Fibroblast of villous mesenchyme (primary cell): ENCODE measurements around the gene MAP2K1. TPM values are rescaled to one million over a fixed set of nuclear protein-coding genes. Genes with fewer than 3 reads are reported as not detected.

ENCODE experiments used
- DNase-seq: peaks from one replicate; pipeline ENCODE4 v3.0.0-alpha.2; 2010; ENCODE audit warnings: low read depth
- H3K4me3 ChIP-seq: 2 replicates; pipeline ENCODE4 v1.5.1; 2011; ENCODE audit warnings: low read depth, mild to moderate bottlenecking, low read length
- total RNA-seq: library from RNA; depleted of rRNA; stranded (reverse); fragments of >200 nt; gene quantifications from 2 replicates; pipeline ENCODE4 v1.2.3, GENCODE V29; 2012
- TF ChIP-seq, protein P1 (sequence below): IDR thresholded peaks from 2 replicates; pipeline ENCODE4 v1.5.1; 2012; ENCODE audit warnings: low read depth, mild to moderate bottlenecking, low read length; ENCODE audit not compliant: insufficient read depth

Gene MAP2K1
- total RNA-seq, 1 donor: 26.3 TPM

DNA sequence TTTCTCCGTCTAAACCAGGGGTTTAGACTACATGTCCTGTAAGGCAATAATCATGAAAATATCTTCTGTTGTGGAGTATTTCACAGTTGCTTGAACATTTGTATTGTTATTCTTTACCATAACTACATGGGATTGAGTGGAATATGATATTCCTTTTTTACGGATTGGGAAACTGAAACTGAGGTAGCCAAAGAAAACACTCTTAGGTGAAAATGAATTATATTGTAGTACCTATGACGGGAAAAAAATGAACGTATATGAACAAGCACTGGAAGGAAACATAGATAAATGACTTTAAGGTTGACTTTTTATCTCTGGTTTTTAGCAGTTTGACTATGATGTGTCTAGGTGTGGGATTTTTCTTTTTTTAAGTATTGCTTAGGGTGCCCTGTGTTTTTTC lies 35.6 kb downstream of the MAP2K1 start:
- TF ChIP-seq, protein P1, sequence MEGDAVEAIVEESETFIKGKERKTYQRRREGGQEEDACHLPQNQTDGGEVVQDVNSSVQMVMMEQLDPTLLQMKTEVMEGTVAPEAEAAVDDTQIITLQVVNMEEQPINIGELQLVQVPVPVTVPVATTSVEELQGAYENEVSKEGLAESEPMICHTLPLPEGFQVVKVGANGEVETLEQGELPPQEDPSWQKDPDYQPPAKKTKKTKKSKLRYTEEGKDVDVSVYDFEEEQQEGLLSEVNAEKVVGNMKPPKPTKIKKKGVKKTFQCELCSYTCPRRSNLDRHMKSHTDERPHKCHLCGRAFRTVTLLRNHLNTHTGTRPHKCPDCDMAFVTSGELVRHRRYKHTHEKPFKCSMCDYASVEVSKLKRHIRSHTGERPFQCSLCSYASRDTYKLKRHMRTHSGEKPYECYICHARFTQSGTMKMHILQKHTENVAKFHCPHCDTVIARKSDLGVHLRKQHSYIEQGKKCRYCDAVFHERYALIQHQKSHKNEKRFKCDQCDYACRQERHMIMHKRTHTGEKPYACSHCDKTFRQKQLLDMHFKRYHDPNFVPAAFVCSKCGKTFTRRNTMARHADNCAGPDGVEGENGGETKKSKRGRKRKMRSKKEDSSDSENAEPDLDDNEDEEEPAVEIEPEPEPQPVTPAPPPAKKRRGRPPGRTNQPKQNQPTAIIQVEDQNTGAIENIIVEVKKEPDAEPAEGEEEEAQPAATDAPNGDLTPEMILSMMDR: no peak
- no peak for DNase-seq
- no peak overlapping the region for H3K4me3 ChIP-seq

DNA sequence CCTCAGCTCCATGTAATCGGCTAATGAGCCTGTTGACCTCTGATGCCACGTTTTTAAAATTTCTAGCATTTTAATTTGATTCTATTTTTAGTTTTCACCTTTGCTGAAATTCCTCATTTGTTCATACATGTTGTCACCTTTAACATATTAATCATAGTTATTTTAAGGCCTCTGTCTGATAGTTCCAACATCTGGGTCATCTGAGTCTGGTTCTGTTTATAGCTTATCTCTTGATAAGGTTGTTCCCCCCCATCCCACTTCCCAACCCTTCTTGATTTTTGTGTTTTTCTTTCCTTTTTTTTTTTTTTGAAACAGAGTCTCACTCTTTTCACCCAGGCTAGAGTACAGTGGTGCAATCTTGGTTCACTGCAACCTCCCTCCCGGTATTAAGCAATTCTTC lies 36.4 kb downstream of the MAP2K1 start:
- no peak for DNase-seq
- TF ChIP-seq, protein P1: no peak
- no peak overlapping the region for H3K4me3 ChIP-seq

DNA sequence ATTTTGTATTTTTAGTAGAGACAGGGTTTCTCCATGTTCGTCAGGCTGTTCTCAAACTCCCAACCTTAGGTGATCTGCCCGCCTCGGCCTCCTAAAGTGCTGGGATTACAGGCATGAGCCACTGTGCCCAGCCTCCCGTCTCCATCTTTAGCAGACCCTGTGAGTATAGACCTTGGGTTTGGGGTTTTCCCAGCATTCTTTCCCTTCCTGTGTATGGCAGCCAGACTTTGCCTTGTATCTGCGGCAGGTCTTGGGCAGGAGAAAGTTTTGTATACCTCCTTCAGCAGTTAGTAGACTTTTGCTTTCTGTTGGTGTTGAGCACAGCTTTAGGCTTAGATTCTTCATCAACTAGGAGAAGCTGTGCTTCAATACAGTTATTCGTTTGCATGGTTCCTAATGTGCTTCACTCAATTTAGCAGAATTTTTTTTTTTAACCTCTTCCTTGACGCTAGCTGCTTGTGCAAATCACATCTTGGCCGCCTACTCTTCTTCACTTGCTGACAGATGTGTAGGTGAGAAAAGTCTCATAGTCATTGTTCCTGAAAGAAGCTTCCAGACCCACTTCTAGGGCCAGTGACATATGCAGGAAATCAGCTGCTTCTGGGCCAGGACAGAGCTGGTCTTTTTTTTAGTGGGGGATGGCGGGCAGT lies 38.4 kb downstream of the MAP2K1 start:
- DNase-seq: no peak
- TF ChIP-seq, protein P1: no peak
- no peak overlapping the region for H3K4me3 ChIP-seq

DNA sequence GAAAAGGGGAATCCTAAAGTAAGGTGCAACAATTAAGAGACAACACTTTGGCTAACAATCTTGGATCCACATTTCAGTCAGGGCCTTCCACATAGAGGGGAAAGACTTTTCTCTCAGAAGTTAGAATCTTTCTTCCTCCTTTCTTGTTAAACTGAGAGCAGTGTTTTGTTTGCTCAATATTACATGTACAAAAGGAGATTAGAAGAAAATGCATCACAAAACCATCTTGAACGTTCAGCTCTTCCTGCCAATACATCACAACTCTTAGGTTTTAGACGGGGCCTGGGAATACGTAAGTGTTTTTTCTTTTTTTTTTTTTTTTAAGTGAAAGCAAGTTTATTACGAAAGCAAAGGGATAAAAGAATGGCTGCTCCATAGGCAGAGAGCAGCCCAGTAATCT lies 39.1 kb downstream of the MAP2K1 start:
- TF ChIP-seq, protein P1: no peak
- no peak for DNase-seq
- H3K4me3 ChIP-seq: no peak overlapping the region

DNA sequence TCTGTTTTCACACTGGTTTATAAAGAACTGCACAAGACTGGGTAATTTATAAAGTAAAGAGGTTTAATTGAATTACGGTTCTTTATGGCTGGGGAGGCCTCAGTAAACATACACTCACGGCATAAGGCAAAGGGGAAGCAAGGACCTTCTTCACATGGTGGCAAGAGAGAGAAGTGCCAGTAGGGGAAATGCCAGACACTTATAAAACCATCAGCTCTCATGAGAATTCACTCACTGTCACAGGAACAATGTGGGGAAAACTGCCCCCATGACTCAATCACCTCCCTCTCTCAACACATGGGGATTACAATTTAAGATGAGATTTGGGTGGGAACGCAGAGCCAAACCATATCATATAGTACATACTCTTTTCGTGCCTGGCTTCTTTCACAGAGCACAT lies 42.4 kb downstream of the MAP2K1 start:
- no peak for DNase-seq
- no peak overlapping the region for H3K4me3 ChIP-seq
- TF ChIP-seq, protein P1: no peak

DNA sequence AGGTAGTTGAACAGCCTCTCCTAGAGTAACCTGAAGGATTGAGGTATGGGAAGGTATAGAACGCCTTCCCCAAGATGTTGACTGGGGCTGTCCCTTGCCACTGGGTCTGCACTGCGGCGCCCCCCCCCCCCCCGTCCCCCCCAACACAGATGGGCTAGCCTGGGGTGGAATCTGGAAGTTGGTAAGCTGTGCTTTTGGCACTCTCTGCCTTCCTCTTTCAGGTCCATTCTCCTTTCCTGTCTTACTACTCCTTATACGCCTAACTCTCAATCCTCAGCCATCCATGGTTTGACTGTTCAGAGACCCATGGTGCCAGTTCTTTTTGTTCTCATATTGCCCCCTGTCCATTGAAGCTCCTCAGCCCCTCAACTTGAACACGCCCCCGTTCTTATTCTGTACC lies 42.8 kb downstream of the MAP2K1 start:
- DNase-seq: no peak
- TF ChIP-seq, protein P1: no peak
- no peak overlapping the region for H3K4me3 ChIP-seq
